GM12874 (cell line): ENCODE measurements around the gene NXN.

ENCODE experiments used
- TF ChIP-seq, protein P1 (sequence below): IDR thresholded peaks from 2 replicates; pipeline ENCODE4 v1.5.1; 2011; ENCODE audit warnings: low read depth, mild to moderate bottlenecking, control low read depth, low read length, moderate library complexity; ENCODE audit not compliant: insufficient read depth

NXN gene

DNA sequence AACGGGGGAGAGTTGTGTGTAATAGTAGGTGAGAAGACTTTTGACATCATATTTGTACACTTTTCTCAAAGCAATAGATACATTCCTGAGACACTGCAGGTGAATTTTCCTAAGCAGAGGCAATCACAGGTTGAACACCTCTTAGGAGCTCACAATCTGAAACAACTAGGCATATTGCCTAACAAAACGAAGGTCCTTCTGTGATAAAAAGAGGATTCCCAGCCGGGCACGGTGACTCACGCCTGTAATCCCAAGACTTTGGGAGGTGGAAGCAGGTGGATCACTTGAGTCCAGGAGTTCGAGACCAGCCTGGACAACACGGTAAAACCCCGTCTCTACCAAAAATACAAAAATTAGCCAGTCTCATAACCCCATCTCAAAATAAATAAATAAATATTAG lies 17.4 kb downstream of the NXN start:
- TF ChIP-seq, protein P1, sequence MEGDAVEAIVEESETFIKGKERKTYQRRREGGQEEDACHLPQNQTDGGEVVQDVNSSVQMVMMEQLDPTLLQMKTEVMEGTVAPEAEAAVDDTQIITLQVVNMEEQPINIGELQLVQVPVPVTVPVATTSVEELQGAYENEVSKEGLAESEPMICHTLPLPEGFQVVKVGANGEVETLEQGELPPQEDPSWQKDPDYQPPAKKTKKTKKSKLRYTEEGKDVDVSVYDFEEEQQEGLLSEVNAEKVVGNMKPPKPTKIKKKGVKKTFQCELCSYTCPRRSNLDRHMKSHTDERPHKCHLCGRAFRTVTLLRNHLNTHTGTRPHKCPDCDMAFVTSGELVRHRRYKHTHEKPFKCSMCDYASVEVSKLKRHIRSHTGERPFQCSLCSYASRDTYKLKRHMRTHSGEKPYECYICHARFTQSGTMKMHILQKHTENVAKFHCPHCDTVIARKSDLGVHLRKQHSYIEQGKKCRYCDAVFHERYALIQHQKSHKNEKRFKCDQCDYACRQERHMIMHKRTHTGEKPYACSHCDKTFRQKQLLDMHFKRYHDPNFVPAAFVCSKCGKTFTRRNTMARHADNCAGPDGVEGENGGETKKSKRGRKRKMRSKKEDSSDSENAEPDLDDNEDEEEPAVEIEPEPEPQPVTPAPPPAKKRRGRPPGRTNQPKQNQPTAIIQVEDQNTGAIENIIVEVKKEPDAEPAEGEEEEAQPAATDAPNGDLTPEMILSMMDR, result no peak

DNA sequence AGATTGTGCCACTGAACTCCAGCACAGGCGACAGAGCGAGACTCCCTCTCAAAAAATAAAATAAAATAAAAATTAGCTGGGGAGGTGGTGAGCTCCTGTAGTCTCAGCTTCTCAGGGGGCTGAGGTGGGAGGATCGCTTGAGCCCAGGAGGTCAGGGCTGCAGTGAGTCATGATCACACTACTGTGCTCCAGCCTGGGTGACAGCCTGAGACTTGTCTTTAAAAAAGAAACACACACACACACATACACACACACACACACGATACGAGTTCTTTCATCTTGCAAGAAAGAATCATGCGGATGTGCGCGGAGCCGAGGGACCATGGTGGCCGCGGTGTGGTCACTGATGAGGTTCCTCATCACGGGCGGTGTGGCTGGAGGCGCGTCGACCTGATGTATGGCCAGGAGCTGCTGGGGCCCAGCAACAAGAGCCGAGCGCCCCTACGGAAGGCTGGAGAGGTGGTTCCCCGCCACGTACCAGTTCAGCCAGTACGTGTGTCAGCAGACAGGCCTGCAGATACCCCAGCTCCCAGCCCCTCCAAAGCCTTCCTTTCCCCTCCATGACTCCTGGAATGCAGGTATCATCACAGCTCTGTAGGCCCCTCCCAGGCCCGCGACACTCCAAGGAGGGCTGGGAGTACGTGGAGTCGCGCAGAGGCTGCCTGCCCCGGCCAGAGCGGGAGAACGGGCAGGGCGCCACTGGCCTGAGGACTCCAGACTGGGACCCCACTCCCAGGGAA lies 20.7 kb downstream of the NXN start:
- TF ChIP-seq, protein P1, result no peak

DNA sequence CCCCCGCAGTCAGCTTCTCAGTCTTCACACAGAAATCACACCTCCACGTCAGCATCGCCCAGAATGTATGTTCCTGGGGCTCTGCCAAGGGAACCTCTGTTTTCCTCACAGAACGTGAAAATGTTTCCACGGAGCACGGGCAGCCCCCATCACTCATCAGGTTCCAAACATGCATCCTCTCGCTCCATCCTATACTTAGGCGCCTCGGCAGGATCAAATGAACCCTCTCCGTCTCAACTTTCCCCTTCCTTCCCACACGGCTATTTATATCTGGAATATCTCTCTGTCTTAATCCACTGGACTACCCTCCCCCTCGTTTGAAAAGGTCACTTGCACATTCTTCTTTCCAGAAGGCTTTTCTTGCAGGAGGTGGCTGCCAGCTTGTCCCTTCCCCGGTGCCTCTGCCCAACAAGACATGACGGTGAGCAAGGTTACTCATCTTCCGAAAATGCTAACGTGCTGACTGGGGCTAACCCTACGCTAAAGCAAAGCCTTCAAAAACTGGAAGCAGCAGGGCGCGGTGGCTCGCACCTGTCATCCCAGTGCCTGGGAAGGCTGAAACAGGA lies 21.6 kb downstream of the NXN start:
- TF ChIP-seq, protein P1, result no peak

DNA sequence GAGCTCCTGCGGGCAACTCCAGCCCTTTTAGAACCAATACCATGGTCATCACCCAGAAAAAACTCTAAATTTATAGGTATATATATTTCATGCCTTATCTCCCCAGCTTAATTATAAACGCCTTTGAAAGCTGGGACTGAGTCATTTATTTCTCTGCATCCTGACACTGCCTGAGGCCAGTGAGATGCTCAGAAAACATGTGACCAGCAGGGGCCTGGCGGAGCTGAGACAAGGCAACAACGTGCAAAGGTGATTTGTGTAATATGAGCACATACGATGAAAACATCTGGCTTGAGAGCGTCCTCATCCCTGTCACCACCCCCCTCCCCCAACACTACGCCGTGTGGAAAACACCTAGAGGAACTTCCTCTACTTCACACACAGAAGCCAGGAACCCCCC lies 22.7 kb downstream of the NXN start:
- TF ChIP-seq, protein P1, result no peak

DNA sequence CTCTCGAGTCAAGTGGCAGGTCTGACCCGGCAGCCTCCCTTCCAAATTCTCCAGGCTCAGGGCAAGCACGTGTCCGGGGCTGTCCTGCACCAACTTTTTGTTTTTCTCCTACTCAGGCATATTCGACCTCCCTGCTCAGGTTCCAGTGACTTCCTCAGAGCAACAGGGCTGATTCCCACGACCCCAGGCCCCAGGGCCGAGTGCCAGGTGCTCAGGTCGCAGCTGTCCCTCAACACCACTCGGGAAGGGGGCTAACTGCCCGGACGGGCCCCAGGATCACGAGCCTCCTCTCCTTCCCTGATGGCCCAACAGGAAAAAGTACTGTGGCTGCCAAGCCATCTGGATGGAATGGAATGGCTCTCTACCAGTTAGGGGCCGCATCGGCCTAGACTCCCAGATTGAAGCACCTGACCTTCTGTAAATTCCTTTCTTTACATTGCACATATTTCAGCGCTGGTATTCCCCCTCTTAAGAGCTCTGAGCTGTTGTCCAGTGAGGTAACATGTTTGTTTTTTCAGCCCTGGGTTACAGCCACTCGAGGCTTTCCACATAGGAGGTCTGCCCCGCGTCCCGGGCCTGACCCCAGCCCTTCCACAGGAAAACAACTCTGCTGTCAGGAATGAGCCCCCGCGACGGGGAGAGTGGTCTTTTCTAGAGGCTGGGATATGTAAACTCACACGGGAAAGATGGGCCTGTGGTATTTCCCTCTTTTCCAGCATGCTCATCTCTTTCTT lies 25.0 kb downstream of the NXN start:
- TF ChIP-seq, protein P1, result no peak

DNA sequence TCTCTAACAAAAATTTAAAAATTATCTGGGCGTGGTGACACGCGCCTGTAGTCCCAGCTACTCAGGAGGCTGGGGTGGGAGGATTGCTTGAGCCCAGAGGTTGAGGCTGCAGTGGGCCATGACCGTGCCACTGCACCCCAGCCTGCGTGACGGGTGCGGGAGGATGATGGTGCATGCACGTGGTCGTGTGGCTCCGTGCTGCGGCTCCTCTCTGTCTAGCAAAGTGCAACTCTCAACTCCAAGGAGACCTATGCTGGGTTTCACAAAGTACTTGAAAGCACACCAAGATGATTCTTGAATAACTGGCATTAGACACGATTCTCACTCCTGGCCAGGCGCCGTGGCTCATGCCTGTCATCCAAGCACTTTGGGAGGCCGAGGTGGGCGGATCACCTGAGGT lies 25.8 kb downstream of the NXN start:
- TF ChIP-seq, protein P1, result no peak

DNA sequence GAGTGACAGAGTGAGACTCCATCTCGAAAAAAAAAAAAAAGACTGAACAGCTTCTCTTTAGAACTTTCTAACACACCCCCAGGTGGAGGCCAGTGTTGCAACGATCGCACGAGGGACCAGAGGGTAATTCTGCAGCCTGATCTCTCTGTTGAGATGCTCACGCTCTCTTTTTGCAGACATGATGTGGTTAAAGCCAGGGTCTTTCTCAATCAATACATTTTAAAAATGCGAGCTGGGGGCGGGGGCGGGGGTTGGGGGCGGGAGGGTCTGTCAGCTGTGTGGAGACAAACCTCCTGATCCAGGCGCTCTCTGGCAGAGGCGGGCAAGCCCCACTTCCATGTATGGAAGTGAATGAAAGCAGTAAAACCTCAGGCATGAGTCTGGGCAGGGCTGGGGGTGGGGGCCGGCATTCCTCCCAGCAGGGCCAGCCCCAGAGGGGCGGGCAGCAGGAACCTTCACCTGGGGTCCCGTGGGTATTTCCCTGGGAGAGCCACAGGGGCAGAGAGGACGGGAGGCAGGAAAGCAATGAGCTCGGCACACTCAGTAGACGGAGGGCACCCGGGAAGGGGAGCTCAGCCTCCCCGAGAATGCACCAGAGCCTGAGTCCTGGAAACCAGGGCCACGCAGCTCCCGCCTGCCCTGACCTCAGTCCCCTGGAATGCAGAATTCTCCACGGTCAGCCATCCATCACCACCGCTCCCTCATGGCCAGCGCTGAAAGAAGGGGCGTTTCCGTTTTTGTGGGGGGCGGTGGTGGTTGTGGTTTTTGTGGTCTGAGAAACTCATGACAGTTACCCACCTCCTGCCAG lies 28.0 kb downstream of the NXN start:
- TF ChIP-seq, protein P1, result no peak
